Lower leg skin (tissue), 3 donors: Measurements from ENCODE around the gene BMP2.

ENCODE experiments used
- CTCF ChIP-seq, 3 donors: fragments of 450-650 bp; IDR thresholded peaks; one replicate each; pipeline ENCODE4 v1.5.1; 2016; ENCODE audit warnings: antibody characterized with exemption in 3 of 3, mild to moderate bottlenecking in 3 of 3, moderate library complexity in 2 of 3
- POLR2A ChIP-seq, 2 donors: fragments of 450-650 bp; IDR thresholded peaks; one replicate each; pipeline ENCODE4 v1.6.1; 2016 to 2017; ENCODE audit warnings: antibody characterized with exemption in 2 of 2, mild to moderate bottlenecking in 1 of 2, moderate library complexity in 1 of 2

- TF ChIP-seq POLR2A (IDR thresholded peaks at IDR 0.05) (no peak), CTCF (IDR thresholded peaks at IDR 0.05) (no peak)
Observed at GRCh38 chr20:6768228-6769140, 998 bp downstream of the BMP2 start.
